Endothelial cell of umbilical vein (primary cell): ENCODE measurements around the gene PPP1R13B. TPM values are rescaled to one million over a fixed set of nuclear protein-coding genes. Genes with fewer than 3 reads are reported as not detected.

Experiments
- BruUV-seq: library from RNA; stranded (reverse); fragments of 400-500 nt; replicated peaks from 2 replicates; lab custom pipeline; 2021; lab: Mats Ljungman, UMichigan
- CTCF ChIA-PET: fragments of 300-600, 350-600 bp; sonication (Branson Sonifier 250); formaldehyde crosslinking; loops from one replicate; lab custom pipeline; 2021; ENCODE audit warnings: antibody characterized with exemption, inconsistent platforms; lab: Charles Lee
- POLR2A ChIA-PET: fragments of 300-600, 350-600 bp; sonication (Branson Sonifier 250); formaldehyde crosslinking; loops from one replicate; lab custom pipeline; 2021; ENCODE audit warnings: antibody characterized with exemption, inconsistent platforms; lab: Charles Lee
- DNase-seq: peaks from one replicate; pipeline ENCODE4 v3.0.0-alpha.2; 2011; ENCODE audit warnings: low read depth, low spot score
- FAIRE-seq: peaks from 2 replicates; lab custom pipeline; 2011; peaks lifted over from hg19 to GRCh38; lab: Jason Lieb, UNC
- H2AFZ ChIP-seq: 2 replicates; pipeline ENCODE4 v1.6.0; 2012; ENCODE audit warnings: low read depth, low read length, control low read depth, inconsistent platforms
- H3K27ac ChIP-seq: 2 replicates; pipeline ENCODE4 v1.5.1; 2011; ENCODE audit warnings: low read depth, mild to moderate bottlenecking, control low read depth, low read length, moderate library complexity; ENCODE audit not compliant: insufficient read depth
- H3K27me3 ChIP-seq, 2 experiments: 2 replicates each; pipeline versions ENCODE4 v1.6.0 to v1.6.1; 2011; ENCODE audit warnings: low read length in 2 of 2, mixed read lengths in 1 of 2; ENCODE audit not compliant: control insufficient read depth in 2 of 2, insufficient read depth in 2 of 2
- H3K36me3 ChIP-seq, 2 experiments: 2 replicates in 1 of 2; 3 replicates in 1 of 2; pipeline ENCODE4 v1.5.1; 2011; ENCODE audit warnings: low read length in 2 of 2, mild to moderate bottlenecking in 1 of 2, moderate library complexity in 1 of 2; ENCODE audit not compliant: control insufficient read depth in 2 of 2, insufficient read depth in 2 of 2; ENCODE audit errors: extremely low read depth in 1 of 2
- H3K4me1 ChIP-seq: 3 replicates; pipeline ENCODE4 v1.5.1; 2011; ENCODE audit warnings: mild to moderate bottlenecking, low read length; ENCODE audit not compliant: control insufficient read depth, insufficient read depth; ENCODE audit errors: extremely low read depth
- H3K4me2 ChIP-seq: 2 replicates; pipeline ENCODE4 v1.6.1; 2011; ENCODE audit warnings: low read length, control low read depth, mixed read lengths; ENCODE audit not compliant: insufficient read depth
- H3K4me3 ChIP-seq, 3 experiments: fragments of 200-600 bp in 1 of 3; sonication (generic), shearing (Covaris generic) in 1 of 3; replicated peaks in 1 of 3; 2 replicates each; pipeline ENCODE4 v1.5.1; 2011 to 2016; ENCODE audit warnings: control low read depth in 3 of 3, low read length in 3 of 3, mild to moderate bottlenecking in 2 of 3, inconsistent platforms in 1 of 3, low read depth in 1 of 3, moderate library complexity in 1 of 3; ENCODE audit not compliant: insufficient read depth in 1 of 3
- H3K79me2 ChIP-seq: 2 replicates; pipeline ENCODE4 v1.6.0; 2012; ENCODE audit warnings: low read length, inconsistent platforms; ENCODE audit not compliant: control insufficient read depth, insufficient read depth
- H3K9ac ChIP-seq: replicated peaks from 2 replicates; pipeline ENCODE3; 2011; ENCODE audit warnings: low read length, control low read depth; ENCODE audit not compliant: insufficient read depth; ENCODE audit errors: extremely low read depth
- H3K9me1 ChIP-seq: replicated peaks from 3 replicates; pipeline ENCODE4 v1.6.0; 2011; ENCODE audit warnings: mild to moderate bottlenecking, low read length; ENCODE audit not compliant: control insufficient read depth, insufficient read depth; ENCODE audit errors: extremely low read depth
- H3K9me3 ChIP-seq: replicated peaks from 2 replicates; pipeline ENCODE4 v1.5.1; 2012; ENCODE audit warnings: low read length, inconsistent platforms; ENCODE audit not compliant: control insufficient read depth, insufficient read depth
- H4K20me1 ChIP-seq: replicated peaks from 2 replicates; pipeline ENCODE3; 2011; ENCODE audit warnings: mild to moderate bottlenecking, low read length; ENCODE audit not compliant: control insufficient read depth, insufficient read depth; ENCODE audit errors: extremely low read depth
- CTCF ChIP-seq, 2 donors: IDR thresholded peaks; 1 replicate in 1 of 2; 2 replicates in 1 of 2; pipeline ENCODE4 v1.5.1; 2011; ENCODE audit warnings: low read length in 2 of 2, mild to moderate bottlenecking in 2 of 2, moderate library complexity in 2 of 2, control low read depth in 1 of 2, inconsistent platforms in 1 of 2, low read depth in 1 of 2; ENCODE audit not compliant: insufficient read depth in 1 of 2; ENCODE audit errors: extremely low read depth in 1 of 2
- EZH2 ChIP-seq: IDR thresholded peaks from 2 replicates; pipeline ENCODE4 v1.6.1; 2012; ENCODE audit warnings: borderline replicate concordance, low read depth, mild to moderate bottlenecking, moderate library complexity, low read length, inconsistent platforms; ENCODE audit not compliant: severe bottlenecking
- FOS ChIP-seq: IDR thresholded peaks from 2 replicates; pipeline ENCODE4 v1.6.1; 2011; ENCODE audit warnings: mild to moderate bottlenecking, low read length, moderate library complexity, borderline replicate concordance; ENCODE audit not compliant: insufficient read depth
- GATA2 ChIP-seq: IDR thresholded peaks from 2 replicates; pipeline ENCODE4 v1.7.0; 2011; ENCODE audit warnings: low read depth, mild to moderate bottlenecking, moderate library complexity, mixed read lengths, low read length; ENCODE audit not compliant: insufficient read length, insufficient read depth
- JUN ChIP-seq: IDR thresholded peaks from 2 replicates; pipeline ENCODE4 v1.6.1; 2011; ENCODE audit warnings: borderline replicate concordance, low read depth; ENCODE audit not compliant: insufficient read length, insufficient read depth
- MAX ChIP-seq: IDR thresholded peaks from 2 replicates; pipeline ENCODE4 v1.6.1; 2011; ENCODE audit not compliant: insufficient read depth, insufficient read length
- MYC ChIP-seq: IDR thresholded peaks from one replicate; pipeline ENCODE4 v1.6.1; 2011; ENCODE audit warnings: mild to moderate bottlenecking, low read depth, low read length
- POLR2A ChIP-seq: IDR thresholded peaks from 2 replicates; pipeline ENCODE4 v1.6.1; 2012; ENCODE audit warnings: low read depth, mild to moderate bottlenecking, control low read depth, low read length
- POLR2AphosphoS5 ChIP-seq: IDR thresholded peaks from 2 replicates; pipeline ENCODE4 v1.6.1; 2012; ENCODE audit warnings: low read depth, mild to moderate bottlenecking, control low read depth, low read length, moderate library complexity; ENCODE audit not compliant: insufficient read depth
- dilution Hi-C: fragments of 300-500 bp; cut with MboI; formaldehyde crosslinking; loops from one replicate; pipeline ENCODE4 v1.15.0; 2019; ENCODE audit warnings: low sequenced_read_pairs; ENCODE audit not compliant: extremely low pct_ligation_motif_present
- intact Hi-C: fragments of 100-400 bp; cut with micrococcal nuclease; formaldehyde crosslinking; loops from one replicate; pipeline ENCODE4 v1.10.0; 2022
- polyA plus RNA-seq, 4 experiments: library from polyadenylated mRNA; depleted of rRNA in 3 of 4; stranded (reverse) in 3 of 4; unstranded in 1 of 4; fragments of >200 nt; gene quantifications; 2 replicates each; pipeline versions ENCODE4 v1.2.1 to v1.2.3, GENCODE V29; 2011 to 2012; ENCODE audit warnings: missing spikeins in 1 of 4
- total RNA-seq: library from RNA; stranded (reverse); gene quantifications from 2 replicates; pipeline ENCODE4 v1.2.3, GENCODE V29; 2021

PPP1R13B gene
- total and polyA plus RNA-seq, 2 donors (not counting 3 experiments of a cell fraction or from before 2014, with no cell fraction given): 10.0 to 30.0 TPM

- intact Hi-C loops (no loop called here), dilution Hi-C loops (no loop called here)
- ChIA-PET POLR2A (no interaction called here), CTCF (interaction anchor here (1.1 to 1.6 kb wide), 3 partner anchors 29 to 164 kb away, joined by 3 to 4 read pairs (median 3); no protein-coding TSS in a partner anchor)
- Histone ChIP-seq H3K9me3 (no peaks in the 10 kb centered on the region), H3K36me3 (peaks cover 0 to 38% of the 10 kb centered on the region in 2 experiments), H3K27me3 (no peaks in the 10 kb centered on the region), H3K9ac (no peak overlapping the region), H3K4me3 (no peak overlapping the region), H3K79me2 (no peaks in the 10 kb centered on the region), H4K20me1 (no peaks in the 10 kb centered on the region), H3K4me1 (peaks cover 11% of the 10 kb centered on the region), H2AFZ (no peak overlapping the region), H3K4me2 (no peak overlapping the region), H3K27ac (no peak overlapping the region), H3K9me1 (no peaks in the 10 kb centered on the region)
- DNase-seq: no peak
- TF ChIP-seq MAX (no peak), MYC (no peak), JUN (no peak), CTCF (IDR thresholded peaks at IDR 0.05; ENCODE audit: extremely low read depth in 1 of 2, insufficient read depth in 1 of 2, low read depth in 1 of 2, low read length in 2 of 2) (no peak), POLR2AphosphoS5 (no peak), GATA2 (no peak), FOS (no peak), POLR2A (no peak), EZH2 (no peak)
- BruUV-seq: no TSS peak
- FAIRE-seq: no peak
Measured at GRCh38 chr14:103736546-103737431, 110.6 kb downstream of the PPP1R13B start.
